ENCODE measurements around the gene ASPG. TPM values are rescaled to one million over a fixed set of nuclear protein-coding genes. Genes with fewer than 3 reads are reported as not detected.

ASPG gene
- total and polyA plus RNA-seq, 2 experiments from 2014 or later = not detected

- no peak overlapping the region for H3K4me2 ChIP-seq (ENCODE audit: unreplicated experiment)
- in situ Hi-C loops (cut with MboI) = no loop called here
- no peak overlapping the region for H2AFZ ChIP-seq
- no peaks in the 10 kb centered on the region for H3K9me2 ChIP-seq (ENCODE audit: insufficient read depth)
- no peaks in the 10 kb centered on the region for H3K4me1 ChIP-seq (ENCODE audit: insufficient read depth)
- no peak overlapping the region for H3K4me3 ChIP-seq
- H3K36me3 ChIP-seq (ENCODE audit: low read depth) = no peaks in the 10 kb centered on the region
- no peaks in the 10 kb centered on the region for H4K20me1 ChIP-seq (ENCODE audit: insufficient read depth)
- no peaks in the 10 kb centered on the region for H3K9me3 ChIP-seq (ENCODE audit: low read depth)
- no peaks in the 10 kb centered on the region for H3K79me2 ChIP-seq (ENCODE audit: insufficient read depth)
- TF ChIP-seq EZH2phosphoT487 (IDR thresholded peaks at IDR 0.05; ENCODE audit: insufficient read depth, low read depth) (no peak), EZH2 (IDR thresholded peaks at IDR 0.05; ENCODE audit: insufficient read depth, poor library complexity, severe bottlenecking) (no peak)
- peaks cover 3% of the 10 kb centered on the region; the same call in 1 of the 2 replicates for H3K27me3 ChIP-seq (replicated peaks; ENCODE audit: insufficient read depth)
- WGBS, 2 experiments (ENCODE audit: low coverage in 1 of 2, low lambda C conversion rate in 2 of 2, missing lambda C conversion rate in 2 of 2) = 40 to 49% methylated on average over 29 of the region's 30 CpGs
- H3K27ac ChIP-seq = no peak overlapping the region
- DNase-seq = no peak
- no peak overlapping the region for H3K9ac ChIP-seq
- no peaks in the 10 kb centered on the region for H3F3A ChIP-seq (ENCODE audit: insufficient read depth)
These were observed 32.7 kb downstream of the ASPG start for GRCh38 chr14:104118006-104118844.

DNA sequence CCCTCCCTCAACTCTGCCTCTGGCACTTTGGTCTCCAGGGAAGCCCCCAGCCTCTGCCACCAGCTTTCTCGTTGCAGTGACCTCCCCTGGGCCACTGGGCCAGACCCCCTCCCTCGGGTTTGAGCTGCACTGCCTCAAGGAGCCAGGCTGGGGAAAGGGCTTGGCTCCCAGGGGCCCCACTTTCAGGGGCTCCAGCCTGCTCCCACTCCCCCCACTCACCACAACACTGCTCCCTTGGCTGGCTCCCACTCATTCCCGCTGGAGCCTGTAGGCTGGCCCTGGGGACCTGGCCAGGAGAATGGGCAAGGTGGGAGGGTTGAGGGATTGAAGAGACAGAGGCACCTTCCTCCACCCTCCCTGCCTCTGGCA is 33.6 kb downstream of the ASPG start:
- H3K9me2 ChIP-seq (ENCODE audit: insufficient read depth) = no peaks in the 10 kb centered on the region
- no peak for DNase-seq
- H3K9me3 ChIP-seq (ENCODE audit: low read depth) = peaks cover 4% of the 10 kb centered on the region
- H3K27me3 ChIP-seq (replicated peaks; ENCODE audit: insufficient read depth) = peaks cover 3% of the 10 kb centered on the region; the same call in 1 of the 2 replicates
- no peaks in the 10 kb centered on the region for H4K20me1 ChIP-seq (ENCODE audit: insufficient read depth)
- in situ Hi-C loops (cut with MboI) = no loop called here
- H3F3A ChIP-seq (ENCODE audit: insufficient read depth) = no peaks in the 10 kb centered on the region
- H3K4me2 ChIP-seq (ENCODE audit: unreplicated experiment) = no peak overlapping the region
- no peak overlapping the region for H3K27ac ChIP-seq
- no peak overlapping the region for H3K4me3 ChIP-seq
- no peak overlapping the region for H2AFZ ChIP-seq
- WGBS, 2 experiments (ENCODE audit: low coverage in 1 of 2, low lambda C conversion rate in 2 of 2, missing lambda C conversion rate in 2 of 2) = 27 to 31% methylated on average over 3 of the region's 3 CpGs
- H3K79me2 ChIP-seq (ENCODE audit: insufficient read depth) = no peaks in the 10 kb centered on the region
- TF ChIP-seq EZH2phosphoT487 (IDR thresholded peaks at IDR 0.05; ENCODE audit: insufficient read depth, low read depth) = no peak
- no peak for TF ChIP-seq EZH2 (IDR thresholded peaks at IDR 0.05; ENCODE audit: insufficient read depth, poor library complexity, severe bottlenecking)
- H3K36me3 ChIP-seq (ENCODE audit: low read depth) = no peaks in the 10 kb centered on the region; the same call in 1 of the 2 replicates
- H3K4me1 ChIP-seq (ENCODE audit: insufficient read depth) = no peaks in the 10 kb centered on the region
- no peak overlapping the region for H3K9ac ChIP-seq

GRCh38 chr14:104119488-104120251 is 34.2 kb downstream of the ASPG start:
- Histone ChIP-seq H3K27ac (no peak overlapping the region), H3K36me3 (ENCODE audit: low read depth) (no peaks in the 10 kb centered on the region; the same call in 1 of the 2 replicates), H3K9me2 (ENCODE audit: insufficient read depth) (no peaks in the 10 kb centered on the region), H3K4me2 (ENCODE audit: unreplicated experiment) (no peak overlapping the region), H3K9me3 (ENCODE audit: low read depth) (peaks cover 4% of the 10 kb centered on the region), H3K4me3 (no peak overlapping the region), H3K4me1 (ENCODE audit: insufficient read depth) (no peaks in the 10 kb centered on the region), H3K79me2 (ENCODE audit: insufficient read depth) (no peaks in the 10 kb centered on the region), H4K20me1 (ENCODE audit: insufficient read depth) (no peaks in the 10 kb centered on the region), H3K27me3 (replicated peaks; ENCODE audit: insufficient read depth) (peaks cover 3% of the 10 kb centered on the region; the same call in 1 of the 2 replicates), H3K9ac (no peak overlapping the region), H3F3A (ENCODE audit: insufficient read depth) (no peaks in the 10 kb centered on the region), H2AFZ (no peak overlapping the region)
- DNase-seq = no peak
- no peak for TF ChIP-seq EZH2 (IDR thresholded peaks at IDR 0.05; ENCODE audit: insufficient read depth, poor library complexity, severe bottlenecking)
- TF ChIP-seq EZH2phosphoT487 (IDR thresholded peaks at IDR 0.05; ENCODE audit: insufficient read depth, low read depth) = no peak
- WGBS, 2 experiments (ENCODE audit: low coverage in 1 of 2, low lambda C conversion rate in 2 of 2, missing lambda C conversion rate in 2 of 2) = 35 to 38% methylated on average over 18 of the region's 18 CpGs
- in situ Hi-C loops (cut with MboI) = no loop called here

DNA sequence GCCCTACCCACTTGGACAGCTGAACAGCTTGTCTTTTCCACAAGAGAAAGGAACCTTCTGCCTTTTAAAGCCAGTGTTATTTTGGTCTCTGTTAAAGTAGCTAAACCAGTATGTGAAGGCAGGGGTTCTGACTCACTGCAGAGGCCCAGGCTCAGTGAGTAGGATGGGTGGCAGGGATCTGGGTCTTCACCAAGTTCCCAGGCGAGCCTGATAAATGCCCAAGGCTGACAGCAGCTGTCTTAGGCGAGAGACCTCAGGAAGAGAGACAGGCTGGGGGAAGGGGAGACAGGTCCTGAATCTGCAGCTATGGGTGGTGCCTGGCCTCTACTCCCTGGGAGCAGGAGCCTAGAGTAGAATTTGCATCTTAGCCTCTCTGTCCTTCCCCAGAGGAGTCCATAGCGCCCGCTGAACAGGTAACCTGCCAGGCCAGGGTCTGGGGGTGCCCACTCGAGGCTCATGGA is 34.8 kb downstream of the ASPG start:
- WGBS, 2 experiments (ENCODE audit: low coverage in 1 of 2, low lambda C conversion rate in 2 of 2, missing lambda C conversion rate in 2 of 2) = 43 to 44% methylated on average over 5 of the region's 5 CpGs
- Histone ChIP-seq H4K20me1 (ENCODE audit: insufficient read depth) (no peaks in the 10 kb centered on the region), H3K4me1 (ENCODE audit: insufficient read depth) (no peaks in the 10 kb centered on the region), H3K27me3 (replicated peaks; ENCODE audit: insufficient read depth) (peaks cover 3% of the 10 kb centered on the region; the same call in 1 of the 2 replicates), H3K27ac (no peak overlapping the region), H2AFZ (no peak overlapping the region), H3K4me2 (ENCODE audit: unreplicated experiment) (no peak overlapping the region), H3K79me2 (ENCODE audit: insufficient read depth) (no peaks in the 10 kb centered on the region), H3K9me3 (ENCODE audit: low read depth) (peaks cover 4% of the 10 kb centered on the region), H3F3A (ENCODE audit: insufficient read depth) (no peaks in the 10 kb centered on the region), H3K9ac (no peak overlapping the region), H3K4me3 (no peak overlapping the region), H3K9me2 (ENCODE audit: insufficient read depth) (no peaks in the 10 kb centered on the region), H3K36me3 (ENCODE audit: low read depth) (no peaks in the 10 kb centered on the region; the same call in 1 of the 2 replicates)
- in situ Hi-C loops (cut with MboI) = no loop called here
- no peak for DNase-seq
- TF ChIP-seq EZH2 (IDR thresholded peaks at IDR 0.05; ENCODE audit: insufficient read depth, poor library complexity, severe bottlenecking) (no peak), EZH2phosphoT487 (IDR thresholded peaks at IDR 0.05; ENCODE audit: insufficient read depth, low read depth) (no peak)

Data from GM23248 (cell line).